Fibroblast of lung (primary cell): ENCODE measurements around the gene CCT6A. TPM values are rescaled to one million over a fixed set of nuclear protein-coding genes. Genes with fewer than 3 reads are reported as not detected.

ENCODE experiments used
- DNase-seq, 2 donors: peaks; one replicate each; pipeline versions ENCODE4 v3.0.0 to v3.0.0-alpha.2; 2010; ENCODE audit warnings: low read depth in 2 of 2
- H2AFZ ChIP-seq: 2 replicates; pipeline ENCODE4 v1.5.1; 2012; ENCODE audit warnings: low read length, control low read depth, inconsistent platforms
- H3K27ac ChIP-seq: 2 replicates; pipeline ENCODE4 v1.5.1; 2011; ENCODE audit warnings: low read length, control low read depth; ENCODE audit not compliant: insufficient read depth
- H3K27me3 ChIP-seq: 2 replicates; pipeline ENCODE4 v1.5.1; 2011; ENCODE audit warnings: mild to moderate bottlenecking, low read length; ENCODE audit not compliant: control insufficient read depth, insufficient read depth
- H3K36me3 ChIP-seq: 2 replicates; pipeline ENCODE4 v1.5.1; 2011; ENCODE audit warnings: low read length; ENCODE audit not compliant: control insufficient read depth, insufficient read depth
- H3K4me1 ChIP-seq: 2 replicates; pipeline ENCODE4 v1.5.1; 2011; ENCODE audit warnings: low read length; ENCODE audit not compliant: control insufficient read depth, insufficient read depth; ENCODE audit errors: extremely low read depth
- H3K4me2 ChIP-seq: 2 replicates; pipeline ENCODE4 v1.5.1; 2011; ENCODE audit warnings: low read length, control low read depth; ENCODE audit not compliant: insufficient read depth; ENCODE audit errors: extremely low read depth
- H3K4me3 ChIP-seq, 4 experiments: fragments of 200-600 bp in 1 of 4; sonication (generic) in 1 of 4; replicated peaks in 1 of 4; 2 replicates each; pipeline ENCODE4 v1.5.1; 2011 to 2016; ENCODE audit warnings: low read length in 4 of 4, low read depth in 3 of 4, mild to moderate bottlenecking in 3 of 4, control low read depth in 2 of 4, inconsistent platforms in 1 of 4, mixed read lengths in 1 of 4; ENCODE audit not compliant: insufficient read depth in 1 of 4; ENCODE audit errors: control extremely low read depth in 1 of 4
- H3K79me2 ChIP-seq: 2 replicates; pipeline ENCODE4 v1.5.1; 2012; ENCODE audit warnings: mild to moderate bottlenecking, low read length, inconsistent platforms; ENCODE audit not compliant: control insufficient read depth, insufficient read depth
- H3K9ac ChIP-seq: 2 replicates; pipeline ENCODE4 v1.5.1; 2011; ENCODE audit warnings: mild to moderate bottlenecking, low read length, control low read depth; ENCODE audit not compliant: insufficient read depth
- H3K9me3 ChIP-seq: 2 replicates; pipeline ENCODE4 v1.5.1; 2012; ENCODE audit warnings: low read depth, low read length; ENCODE audit not compliant: control insufficient read depth, insufficient read depth
- H4K20me1 ChIP-seq: 2 replicates; pipeline ENCODE4 v1.5.1; 2011; ENCODE audit warnings: low read length; ENCODE audit not compliant: control insufficient read depth, insufficient read depth; ENCODE audit errors: extremely low read depth
- CTCF ChIP-seq, 2 donors: IDR thresholded peaks in 1 of 2; conservative IDR thresholded peaks in 1 of 2; 1 replicate in 1 of 2; 2 replicates in 1 of 2; pipeline ENCODE4 v1.5.1; 2011 to 2012; ENCODE audit warnings: low read length in 2 of 2, control low read depth in 1 of 2, inconsistent platforms in 1 of 2, low read depth in 1 of 2, mild to moderate bottlenecking in 1 of 2
- EZH2 ChIP-seq: IDR thresholded peaks from 2 replicates; pipeline ENCODE4 v1.5.1; 2012; ENCODE audit warnings: low read length, control low read depth, mild to moderate bottlenecking; ENCODE audit errors: missing control alignments
- polyA minus RNA-seq: library from RNA; depleted of rRNA, polyadenylated mRNA; stranded (reverse); fragments of >200 nt; gene quantifications from 2 replicates; pipeline ENCODE4 v1.2.3, GENCODE V29; 2011; ENCODE audit warnings: low replicate concordance
- polyA plus RNA-seq, 2 donors: library from polyadenylated mRNA; depleted of rRNA in 1 of 2; stranded (reverse) in 1 of 2; unstranded in 1 of 2; fragments of >200 nt; gene quantifications; 2 replicates each; pipeline ENCODE4 v1.2.1, GENCODE V29; 2011 to 2012; ENCODE audit warnings: missing spikeins in 1 of 2
- total RNA-seq: library from RNA; depleted of rRNA; stranded (reverse); fragments of >200 nt; gene quantifications from 2 replicates; pipeline ENCODE4 v1.2.1, GENCODE V29; 2014

The CCT6A gene
- total RNA-seq (158 and 168 TPM in 2 replicates), polyA plus RNA-seq (172 and 266 TPM in 2 replicates), polyA minus RNA-seq (13.5 and 46.1 TPM in 2 replicates)
- polyA plus RNA-seq (2012): 113 and 185 TPM in 2 replicates

- peak within 1 kb of the TSS; percentile 80 for H3K9ac ChIP-seq
- H3K36me3 ChIP-seq: peaks cover 7% of the 10 kb centered on the region
- H3K27me3 ChIP-seq: no peaks in the 10 kb centered on the region
- H3K9me3 ChIP-seq: no peaks in the 10 kb centered on the region
- H3K27ac ChIP-seq: peak within 1 kb of the TSS; percentile 96
- H3K4me3 ChIP-seq: peak within 1 kb of the TSS; percentile 50 to 99 (median 88)
- H2AFZ ChIP-seq: peak within 1 kb of the TSS; percentile 90
- H3K79me2 ChIP-seq: peaks cover 40% of the 10 kb centered on the region
- no peak for TF ChIP-seq EZH2
- no peak for TF ChIP-seq CTCF (conservative IDR thresholded peaks at IDR 0.05 in 1 of 2, IDR thresholded peaks at IDR 0.05 in 1 of 2; ENCODE audit: low read depth in 1 of 2, low read length in 2 of 2)
- no peaks in the 10 kb centered on the region for H3K4me1 ChIP-seq
- DNase-seq: peak; percentile 98 to 99
- peak within 1 kb of the TSS; percentile 91 for H3K4me2 ChIP-seq
- H4K20me1 ChIP-seq: no peaks in the 10 kb centered on the region
These were observed at the start of gene CCT6A, which contains the start of gene PSPH for GRCh38 chr7:56051339-56052191. Gene CCT6A, plus strand, starts transcription at chr7:56051765. Its CDS starts 84 bp downstream, at chr7:56051849. Gene PSPH, minus strand, starts transcription at chr7:56051444. Its CDS starts 30,232 bp downstream, at chr7:56021212.

GRCh38 chr7:56003749-56004148 is 47.8 kb upstream of the CCT6A start:
- DNase-seq: no peak
- Histone ChIP-seq H3K79me2 (no peaks in the 10 kb centered on the region), H3K9ac (no peak overlapping the region), H4K20me1 (no peaks in the 10 kb centered on the region), H2AFZ (no peak overlapping the region), H3K36me3 (no peaks in the 10 kb centered on the region), H3K27me3 (no peaks in the 10 kb centered on the region), H3K4me2 (no peak overlapping the region), H3K4me1 (no peaks in the 10 kb centered on the region), H3K27ac (no peak overlapping the region), H3K4me3 (no peak overlapping the region), H3K9me3 (no peaks in the 10 kb centered on the region)
- no peak for TF ChIP-seq EZH2
- no peak for TF ChIP-seq CTCF (conservative IDR thresholded peaks at IDR 0.05 in 1 of 2, IDR thresholded peaks at IDR 0.05 in 1 of 2; ENCODE audit: low read depth in 1 of 2, low read length in 2 of 2)

- H3K36me3 ChIP-seq: no peaks in the 10 kb centered on the region
- no peak overlapping the region for H2AFZ ChIP-seq
- H4K20me1 ChIP-seq: no peaks in the 10 kb centered on the region
- H3K4me2 ChIP-seq: no peak overlapping the region
- H3K4me3 ChIP-seq: no peak overlapping the region
- H3K9ac ChIP-seq: no peak overlapping the region
- no peaks in the 10 kb centered on the region for H3K4me1 ChIP-seq
- H3K9me3 ChIP-seq: no peaks in the 10 kb centered on the region
- H3K79me2 ChIP-seq: no peaks in the 10 kb centered on the region
- H3K27ac ChIP-seq: no peak overlapping the region
- no peak for TF ChIP-seq CTCF (conservative IDR thresholded peaks at IDR 0.05 in 1 of 2, IDR thresholded peaks at IDR 0.05 in 1 of 2; ENCODE audit: low read depth in 1 of 2, low read length in 2 of 2)
- no peak for TF ChIP-seq EZH2
- no peaks in the 10 kb centered on the region for H3K27me3 ChIP-seq
- no peak for DNase-seq
These were observed 44.4 kb upstream of the CCT6A start for GRCh38 chr7:56007167-56007652.
